ENCODE measurements around the gene EXOC2.
"Not testable (repeated sequence)": the region's sequence is repeated elsewhere in the genome, so short reads cannot be mapped to it uniquely, and the experiment has no call there.

The EXOC2 gene

DNA sequence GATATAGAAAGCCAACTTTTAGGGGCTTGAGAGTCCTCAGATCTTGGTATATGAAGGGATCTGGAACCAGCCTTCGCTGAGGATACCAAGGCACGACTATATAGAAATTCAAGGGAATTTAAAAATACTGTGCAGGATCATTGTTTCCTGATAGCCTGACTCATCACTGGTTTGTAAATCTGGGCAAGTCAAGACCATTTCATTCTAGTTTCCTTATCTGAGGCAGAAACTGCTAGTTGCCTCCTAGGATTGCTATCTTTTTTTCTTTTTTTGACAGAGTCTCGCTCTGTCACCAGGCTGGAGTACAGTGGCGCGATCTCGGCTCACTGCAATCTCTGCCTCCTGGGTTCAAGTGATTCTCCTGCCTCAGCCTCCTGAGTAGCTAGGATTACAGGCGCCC lies 131.6 kb downstream of the EXOC2 start:
- not testable (repeated sequence) for H4K12ac ChIP-seq (ENCODE audit: low read depth, low read length); H2BK120ac ChIP-seq (ENCODE audit: insufficient read depth, low read length, poor library complexity); H3K4me2 ChIP-seq (ENCODE audit: low read length); H3K79me2 ChIP-seq (ENCODE audit: control insufficient read depth, insufficient read depth, low read length, poor library complexity); H2BK5ac ChIP-seq (ENCODE audit: low read depth, low read length, poor library complexity); H3K4me1 ChIP-seq (ENCODE audit: control insufficient read depth in 1 of 2, insufficient read depth in 2 of 2, low read length in 2 of 2); H3K9me3 ChIP-seq (ENCODE audit: insufficient read depth, low read depth, low read length); H3K27me3 ChIP-seq (ENCODE audit: insufficient read depth, low read length); H2AK5ac ChIP-seq (ENCODE audit: low read length); H3K4me3 ChIP-seq (ENCODE audit: low read depth, low read length); H3K4ac ChIP-seq (ENCODE audit: low read depth, low read length); H3K79me1 ChIP-seq (ENCODE audit: low read length); H4K8ac ChIP-seq (ENCODE audit: low read depth, low read length); H2AFZ ChIP-seq (ENCODE audit: insufficient read depth, low read length, poor library complexity); H3K27ac ChIP-seq (ENCODE audit: low read depth, low read length); DNase-seq; H3K14ac ChIP-seq (ENCODE audit: low read length); H2BK12ac ChIP-seq (ENCODE audit: low read length); H3K9ac ChIP-seq (ENCODE audit: low read length); H3K23ac ChIP-seq (ENCODE audit: low read length); H3K18ac ChIP-seq (ENCODE audit: low read length); H4K91ac ChIP-seq (ENCODE audit: low read depth, low read length)
- H3K36me3 ChIP-seq (ENCODE audit: control insufficient read depth in 1 of 2, insufficient read depth in 2 of 2, low read length in 2 of 2): peaks cover 6 to 14% of the 10 kb centered on the region in 2 experiments
- no CpG with 5 or more reads among the region's 7 CpGs for WGBS (ENCODE audit: extremely low coverage, insufficient coverage, insufficient read length)

GRCh38 chr6:558959-559358 lies 134.0 kb downstream of the EXOC2 start:
- Histone ChIP-seq H2AFZ (ENCODE audit: insufficient read depth, low read length, poor library complexity) (no peak overlapping the region), H3K4me1 (ENCODE audit: control insufficient read depth in 1 of 2, insufficient read depth in 2 of 2, low read length in 2 of 2) (peaks cover 4% of the 10 kb centered on the region in 2 experiments), H3K9ac (ENCODE audit: low read length) (no peak overlapping the region), H3K79me1 (ENCODE audit: low read length) (peaks cover 2% of the 10 kb centered on the region), H2AK5ac (ENCODE audit: low read length) (no peak overlapping the region), H3K4ac (ENCODE audit: low read depth, low read length) (no peak overlapping the region), H3K27ac (ENCODE audit: low read depth, low read length) (no peak overlapping the region), H3K23ac (ENCODE audit: low read length) (no peak overlapping the region), H4K8ac (ENCODE audit: low read depth, low read length) (no peak overlapping the region), H2BK12ac (ENCODE audit: low read length) (no peak overlapping the region), H3K9me3 (ENCODE audit: insufficient read depth, low read depth, low read length) (no peaks in the 10 kb centered on the region), H3K79me2 (ENCODE audit: control insufficient read depth, insufficient read depth, low read length, poor library complexity) (no peaks in the 10 kb centered on the region), H4K91ac (ENCODE audit: low read depth, low read length) (no peak overlapping the region), H2BK120ac (ENCODE audit: insufficient read depth, low read length, poor library complexity) (no peak overlapping the region), H3K27me3 (ENCODE audit: insufficient read depth, low read length) (no peaks in the 10 kb centered on the region), H3K36me3 (ENCODE audit: control insufficient read depth in 1 of 2, insufficient read depth in 2 of 2, low read length in 2 of 2) (peaks cover 6 to 16% of the 10 kb centered on the region in 2 experiments), H3K18ac (ENCODE audit: low read length) (no peak overlapping the region), H3K4me2 (ENCODE audit: low read length) (no peak overlapping the region), H4K12ac (ENCODE audit: low read depth, low read length) (no peak overlapping the region), H3K4me3 (ENCODE audit: low read depth, low read length) (no peak overlapping the region), H3K14ac (ENCODE audit: low read length) (no peak overlapping the region), H2BK5ac (ENCODE audit: low read depth, low read length, poor library complexity) (no peak overlapping the region)
- no peak for DNase-seq
- WGBS (ENCODE audit: extremely low coverage, insufficient coverage, insufficient read length): no CpG with 5 or more reads among the region's 3 CpGs

DNA sequence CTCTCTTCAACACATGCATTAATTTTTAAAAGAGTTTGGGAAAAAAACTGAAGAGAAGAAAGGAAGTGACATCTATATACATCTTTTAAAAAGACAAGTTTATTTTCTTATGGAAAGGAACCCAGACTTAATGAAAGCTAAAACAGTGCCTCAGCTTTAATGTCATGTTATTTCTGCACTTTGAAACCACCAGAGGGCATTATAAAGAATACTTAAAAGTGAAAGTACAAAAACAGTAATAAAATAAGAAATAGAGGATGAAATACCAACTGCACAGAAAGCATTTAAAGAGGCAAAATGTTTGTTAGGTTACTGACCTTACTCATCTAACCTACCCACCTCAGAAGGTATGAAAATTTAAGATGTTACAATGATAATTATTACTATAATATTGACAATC lies 134.8 kb downstream of the EXOC2 start:
- Histone ChIP-seq H2AFZ (ENCODE audit: insufficient read depth, low read length, poor library complexity) (no peak overlapping the region), H2BK120ac (ENCODE audit: insufficient read depth, low read length, poor library complexity) (no peak overlapping the region), H3K4ac (ENCODE audit: low read depth, low read length) (no peak overlapping the region), H2BK12ac (ENCODE audit: low read length) (no peak overlapping the region), H2AK5ac (ENCODE audit: low read length) (no peak overlapping the region), H3K4me1 (ENCODE audit: control insufficient read depth in 1 of 2, insufficient read depth in 2 of 2, low read length in 2 of 2) (peaks cover 4% of the 10 kb centered on the region in 2 experiments), H3K4me3 (ENCODE audit: low read depth, low read length) (no peak overlapping the region), H3K14ac (ENCODE audit: low read length) (no peak overlapping the region), H3K9ac (ENCODE audit: low read length) (no peak overlapping the region), H3K4me2 (ENCODE audit: low read length) (no peak overlapping the region), H4K12ac (ENCODE audit: low read depth, low read length) (no peak overlapping the region), H3K27ac (ENCODE audit: low read depth, low read length) (no peak overlapping the region), H4K8ac (ENCODE audit: low read depth, low read length) (no peak overlapping the region), H3K9me3 (ENCODE audit: insufficient read depth, low read depth, low read length) (no peaks in the 10 kb centered on the region), H3K36me3 (ENCODE audit: control insufficient read depth in 1 of 2, insufficient read depth in 2 of 2, low read length in 2 of 2) (peaks cover 6 to 16% of the 10 kb centered on the region in 2 experiments), H2BK5ac (ENCODE audit: low read depth, low read length, poor library complexity) (no peak overlapping the region), H4K91ac (ENCODE audit: low read depth, low read length) (no peak overlapping the region), H3K79me2 (ENCODE audit: control insufficient read depth, insufficient read depth, low read length, poor library complexity) (no peaks in the 10 kb centered on the region), H3K18ac (ENCODE audit: low read length) (no peak overlapping the region), H3K27me3 (ENCODE audit: insufficient read depth, low read length) (no peaks in the 10 kb centered on the region), H3K79me1 (ENCODE audit: low read length) (peaks cover 2% of the 10 kb centered on the region), H3K23ac (ENCODE audit: low read length) (no peak overlapping the region)
- DNase-seq: no peak

GRCh38 chr6:551829-552350 lies 141.0 kb downstream of the EXOC2 start:
- no CpG with 5 or more reads among the region's 12 CpGs for WGBS (ENCODE audit: extremely low coverage, insufficient coverage, insufficient read length)
- H2BK5ac ChIP-seq (ENCODE audit: low read depth, low read length, poor library complexity): no peak overlapping the region

More at GRCh38 chr6:551829-552350, 141.0 kb downstream of the EXOC2 start:
- H2AFZ ChIP-seq (ENCODE audit: insufficient read depth, low read length, poor library complexity): no peak overlapping the region
- no peaks in the 10 kb centered on the region for H3K27me3 ChIP-seq (ENCODE audit: insufficient read depth, low read length)
- H4K12ac ChIP-seq (ENCODE audit: low read depth, low read length): no peak overlapping the region
- no peak overlapping the region for H2BK120ac ChIP-seq (ENCODE audit: insufficient read depth, low read length, poor library complexity)
- H3K4me2 ChIP-seq (ENCODE audit: low read length): no peak overlapping the region
- no peak overlapping the region for H3K4ac ChIP-seq (ENCODE audit: low read depth, low read length)
- H3K36me3 ChIP-seq (ENCODE audit: control insufficient read depth in 1 of 2, insufficient read depth in 2 of 2, low read length in 2 of 2): peaks cover 0 to 8% of the 10 kb centered on the region in 2 experiments
- H3K23ac ChIP-seq (ENCODE audit: low read length): no peak overlapping the region
- no peak overlapping the region for H3K9ac ChIP-seq (ENCODE audit: low read length)
- H3K4me3 ChIP-seq (ENCODE audit: low read depth, low read length): no peak overlapping the region
- no peak overlapping the region for H4K91ac ChIP-seq (ENCODE audit: low read depth, low read length)
- peak overlapping the region; percentile 24 for H4K8ac ChIP-seq (ENCODE audit: low read depth, low read length)
- H3K18ac ChIP-seq (ENCODE audit: low read length): peak overlapping the region; percentile 30
- DNase-seq: no peak
- no peak overlapping the region for H3K27ac ChIP-seq (ENCODE audit: low read depth, low read length)
- H2AK5ac ChIP-seq (ENCODE audit: low read length): peak overlapping the region; percentile 51
- peaks cover 10 to 12% of the 10 kb centered on the region in 2 experiments for H3K4me1 ChIP-seq (ENCODE audit: control insufficient read depth in 1 of 2, insufficient read depth in 2 of 2, low read length in 2 of 2)
- H3K14ac ChIP-seq (ENCODE audit: low read length): peak overlapping the region; percentile 20
- H2BK12ac ChIP-seq (ENCODE audit: low read length): peak overlapping the region; percentile 31
- no peaks in the 10 kb centered on the region for H3K79me1 ChIP-seq (ENCODE audit: low read length)
- no peaks in the 10 kb centered on the region for H3K9me3 ChIP-seq (ENCODE audit: insufficient read depth, low read depth, low read length)
- H3K79me2 ChIP-seq (ENCODE audit: control insufficient read depth, insufficient read depth, low read length, poor library complexity): no peaks in the 10 kb centered on the region
